ENCODE data around the gene ESR1.

- TF ChIP-seq CTCF (conservative IDR thresholded peaks at IDR 0.05 in 1 of 2, IDR thresholded peaks at IDR 0.05 in 1 of 2; ENCODE audit: low read depth in 1 of 2, low read length in 2 of 2) (no peak), EZH2 (IDR thresholded peaks at IDR 0.05; ENCODE audit: low read length, missing control alignments) (no peak)
Observed at GRCh38 chr6:152071843-152072242, 264.4 kb downstream of the ESR1 start.

Measured in fibroblast of lung (primary cell).